ENCODE data around the gene PARP3.

PARP3 gene

GRCh38 chr3:51904034-51904823 lies 37.9 kb upstream of the PARP3 start:
- DNase-seq (ENCODE audit: low read depth), result no peak
- no peak overlapping the region for H3K4me3 ChIP-seq (ENCODE audit: low read depth, low read length)
- TF ChIP-seq CTCF (IDR thresholded peaks at IDR 0.05; ENCODE audit: low read depth, low read length), result no peak
- TF ChIP-seq POLR2A (IDR thresholded peaks at IDR 0.05; ENCODE audit: extremely low read depth, insufficient read length), result no peak
- TF ChIP-seq, protein P1, sequence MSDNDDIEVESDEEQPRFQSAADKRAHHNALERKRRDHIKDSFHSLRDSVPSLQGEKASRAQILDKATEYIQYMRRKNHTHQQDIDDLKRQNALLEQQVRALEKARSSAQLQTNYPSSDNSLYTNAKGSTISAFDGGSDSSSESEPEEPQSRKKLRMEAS (IDR thresholded peaks at IDR 0.05; ENCODE audit: low read depth, low read length), result no peak

DNA sequence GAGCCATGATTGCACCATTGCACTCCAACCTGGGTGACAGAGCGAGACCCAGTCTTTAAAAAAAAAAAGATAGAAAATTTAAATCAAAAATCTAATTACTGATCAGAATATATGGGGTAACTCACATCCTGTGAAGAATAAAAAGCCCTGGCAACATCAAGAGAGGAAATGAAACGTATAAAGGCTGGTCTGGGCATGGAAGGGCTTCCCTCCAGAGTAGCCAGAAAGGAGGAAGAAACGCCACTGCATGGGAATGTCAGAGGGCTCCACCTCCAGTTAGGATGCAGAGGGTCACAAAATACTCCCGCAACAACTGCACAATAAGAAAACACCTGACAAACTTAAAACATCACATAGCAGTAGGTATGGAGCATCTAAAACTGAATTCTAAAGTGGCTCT lies 34.1 kb upstream of the PARP3 start:
- no peak overlapping the region for H3K4me3 ChIP-seq (ENCODE audit: low read depth, low read length)
- TF ChIP-seq CTCF (IDR thresholded peaks at IDR 0.05; ENCODE audit: low read depth, low read length) (no peak), MYC (IDR thresholded peaks at IDR 0.05; ENCODE audit: low read depth, low read length) (no peak), POLR2A (IDR thresholded peaks at IDR 0.05; ENCODE audit: extremely low read depth, insufficient read length) (no peak)
- TF ChIP-seq, protein P1 (IDR thresholded peaks at IDR 0.05; ENCODE audit: low read depth, low read length), result no peak
- DNase-seq (ENCODE audit: low read depth), result no peak

DNA sequence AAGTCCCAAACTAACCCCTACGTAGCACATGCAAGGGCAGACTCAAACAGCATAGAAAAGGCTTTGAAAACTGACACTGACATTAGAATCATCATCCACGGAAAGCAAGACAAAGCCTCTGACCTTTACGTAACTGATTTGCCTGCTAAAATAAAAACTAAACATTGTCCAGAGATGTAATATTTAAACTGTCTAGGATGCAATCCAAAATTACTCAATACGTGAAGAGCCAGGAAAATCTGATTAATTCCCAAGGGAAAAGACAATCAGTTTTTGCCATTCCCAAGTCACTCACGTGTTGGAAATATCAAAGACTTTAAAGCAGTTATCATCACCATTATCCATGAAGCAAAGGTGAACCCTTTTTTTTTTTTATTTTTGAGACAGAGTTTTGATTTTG lies 25.7 kb upstream of the PARP3 start:
- DNase-seq (ENCODE audit: low read depth), result no peak
- TF ChIP-seq CTCF (IDR thresholded peaks at IDR 0.05; ENCODE audit: low read depth, low read length) (no peak), MYC (IDR thresholded peaks at IDR 0.05; ENCODE audit: low read depth, low read length) (no peak), POLR2A (IDR thresholded peaks at IDR 0.05; ENCODE audit: extremely low read depth, insufficient read length) (no peak)
- TF ChIP-seq, protein P1 (IDR thresholded peaks at IDR 0.05; ENCODE audit: low read depth, low read length), result no peak
- no peak overlapping the region for H3K4me3 ChIP-seq (ENCODE audit: low read depth, low read length)

DNA sequence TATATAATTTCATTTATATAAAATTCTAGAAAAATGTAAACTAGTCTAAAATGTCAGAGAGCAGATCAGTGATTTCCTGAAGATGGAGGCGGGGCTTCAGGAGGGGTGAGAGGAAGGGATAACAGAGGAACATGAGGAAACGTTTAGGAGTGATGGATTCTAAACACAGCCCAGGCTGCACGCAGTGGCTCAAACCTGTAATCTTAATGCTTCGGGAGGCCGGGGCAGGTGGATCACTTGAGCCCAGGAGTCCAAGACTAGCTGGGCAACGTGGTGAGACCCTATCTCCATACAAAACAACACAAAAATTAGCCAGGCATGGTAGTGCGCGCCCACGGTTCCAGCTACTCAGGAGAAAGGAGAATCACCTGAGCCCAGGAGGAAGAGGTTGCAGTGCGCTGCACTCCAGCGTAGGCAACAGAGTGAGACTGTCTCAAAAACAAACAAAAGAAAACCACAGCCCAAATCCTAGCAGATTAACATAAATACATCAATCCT lies 21.0 kb upstream of the PARP3 start:
- no peak overlapping the region for H3K4me3 ChIP-seq (ENCODE audit: low read depth, low read length)
- DNase-seq (ENCODE audit: low read depth), result no peak
- no peak for TF ChIP-seq CTCF (IDR thresholded peaks at IDR 0.05; ENCODE audit: low read depth, low read length)

DNA sequence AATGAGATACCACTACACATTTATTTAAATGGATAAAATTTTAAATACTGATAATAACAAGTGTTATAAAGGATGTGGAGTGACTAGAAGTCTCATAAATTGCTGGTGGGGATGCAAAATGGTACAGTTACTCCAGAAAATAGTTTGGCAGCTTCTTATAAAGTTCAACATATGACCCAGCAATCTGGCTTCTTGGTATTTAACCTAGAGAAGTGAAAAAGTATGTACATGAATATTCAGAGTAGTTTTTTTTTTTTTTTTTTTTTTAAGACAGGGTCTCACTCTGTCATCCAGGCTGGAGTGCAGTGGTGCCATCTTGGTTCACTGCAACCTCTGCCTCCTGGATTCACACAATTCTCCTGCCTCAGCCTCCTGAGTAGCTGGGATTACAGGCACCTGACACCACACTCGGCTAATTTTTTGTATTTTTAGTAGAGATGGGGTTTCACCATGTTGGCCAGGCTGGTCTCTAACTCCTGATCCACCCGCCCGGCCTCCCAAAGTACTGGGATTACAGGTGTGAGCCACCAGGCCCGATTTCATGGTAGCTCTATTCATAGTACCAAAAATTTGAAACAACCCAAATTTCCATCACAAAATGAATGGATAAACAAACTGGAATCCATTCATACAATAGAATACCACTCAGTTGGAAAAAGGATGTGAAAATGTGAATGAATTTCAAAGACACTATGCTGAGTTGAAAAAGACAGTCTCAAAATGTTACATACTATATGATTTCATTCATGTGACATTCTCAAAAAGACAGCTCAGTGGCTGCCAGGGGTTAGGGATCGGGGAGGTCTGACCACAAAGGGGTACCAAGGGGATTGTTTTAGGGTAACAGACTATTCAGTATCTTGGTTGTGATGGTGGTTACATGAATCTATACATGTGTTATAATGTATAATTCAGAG lies 14.8 kb upstream of the PARP3 start:
- no peak for DNase-seq (ENCODE audit: low read depth)
- no peak for TF ChIP-seq POLR2A (IDR thresholded peaks at IDR 0.05; ENCODE audit: extremely low read depth, insufficient read length)
- TF ChIP-seq CTCF (IDR thresholded peaks at IDR 0.05; ENCODE audit: low read depth, low read length), result no peak
- no peak for TF ChIP-seq MYC (IDR thresholded peaks at IDR 0.05; ENCODE audit: low read depth, low read length)
- TF ChIP-seq, protein P1 (IDR thresholded peaks at IDR 0.05; ENCODE audit: low read depth, low read length), result no peak
- no peak overlapping the region for H3K4me3 ChIP-seq (ENCODE audit: low read depth, low read length)

All from NB4 (cell line).